Measurements from ENCODE around the gene HES4. TPM values are rescaled to one million over a fixed set of nuclear protein-coding genes. Genes with fewer than 3 reads are reported as not detected.

Gene HES4
- total RNA-seq, 1 donor from 2014 or later: 149 TPM

DNA sequence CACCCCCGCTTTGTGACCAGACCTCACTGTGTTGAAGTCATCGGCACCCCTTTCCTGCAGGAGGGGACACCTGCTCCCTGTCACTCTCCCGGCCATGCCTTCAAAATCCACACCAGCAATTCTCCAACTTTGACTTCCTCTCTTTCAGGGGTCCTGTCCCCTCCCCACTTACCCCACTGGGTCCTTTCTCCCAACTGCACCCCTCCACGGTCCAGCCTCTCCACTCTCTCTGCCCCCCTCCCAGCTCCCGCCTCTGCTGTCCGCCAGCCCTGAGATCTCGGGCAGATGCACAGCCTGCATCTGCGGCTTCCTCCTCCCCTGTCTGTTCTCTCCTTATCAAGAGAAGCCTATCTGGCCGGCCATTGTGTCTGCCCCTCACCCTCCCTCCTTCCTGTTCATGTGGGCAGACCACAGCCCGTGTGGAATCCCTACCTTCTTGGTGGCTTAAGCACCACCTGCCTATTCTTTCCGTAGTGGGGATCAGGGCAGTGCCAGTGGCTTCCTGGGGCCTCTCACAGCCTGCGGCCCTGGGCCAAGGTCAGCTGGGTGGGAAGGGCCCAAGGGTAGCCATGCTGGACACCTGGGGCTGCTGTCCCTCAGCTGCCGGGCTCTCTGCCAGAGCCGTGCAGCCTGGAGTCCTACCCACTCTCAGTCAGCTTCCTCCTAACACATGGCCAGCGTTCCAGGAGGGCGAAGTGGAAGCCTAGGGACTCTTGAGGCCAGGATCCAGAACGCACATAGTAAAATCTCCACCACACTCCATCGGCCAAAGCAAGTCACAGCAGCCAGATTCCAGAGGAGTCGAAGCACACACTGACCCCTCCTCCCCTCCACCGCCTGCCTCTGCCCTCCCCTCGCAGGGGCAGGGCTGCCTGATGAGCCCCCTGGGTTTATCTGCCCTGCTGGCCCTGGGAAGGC, 5.1 kb upstream of the HES4 start:
- Mint-ChIP-seq H3K27ac (ENCODE audit: unreplicated experiment) (peak overlapping the region; percentile 88), H3K4me1 (ENCODE audit: low read depth, unreplicated experiment) (peaks cover 18% of the 10 kb centered on the region), H3K27me3 (ENCODE audit: low read depth, unreplicated experiment) (no peaks in the 10 kb centered on the region), H3K9me3 (ENCODE audit: unreplicated experiment) (no peaks in the 10 kb centered on the region), H3K36me3 (ENCODE audit: low read depth, unreplicated experiment) (peaks cover 9% of the 10 kb centered on the region), H3K4me3 (ENCODE audit: unreplicated experiment) (peak overlapping the region; percentile 69)
- H3K36me3 ChIP-seq (ENCODE audit: insufficient read depth, low read length): no peaks in the 10 kb centered on the region
- H3K79me2 ChIP-seq (ENCODE audit: insufficient read depth, low read length): no peaks in the 10 kb centered on the region
- H3K4me1 ChIP-seq (ENCODE audit: insufficient read depth, low read length): peaks cover 20% of the 10 kb centered on the region
- H4K20me1 ChIP-seq (ENCODE audit: insufficient read depth, low read length): peaks cover 22% of the 10 kb centered on the region
- peak overlapping the region; percentile 27 for H2AFZ ChIP-seq (ENCODE audit: low read depth, low read length)
- no peaks in the 10 kb centered on the region for H3K9me3 ChIP-seq (ENCODE audit: insufficient read depth, low read depth, low read length)
- no peak for FAIRE-seq
- H3K4me2 ChIP-seq (ENCODE audit: low read length): peak overlapping the region; percentile 49
- no peaks in the 10 kb centered on the region for H3K27me3 ChIP-seq (ENCODE audit: insufficient read depth, low read length)
- H3K9ac ChIP-seq (ENCODE audit: low read length): peak overlapping the region; percentile 20
- no peak overlapping the region for H3K4me3 ChIP-seq (ENCODE audit: insufficient read depth, low read depth, low read length)
- TF ChIP-seq CTCF (IDR thresholded peaks at IDR 0.05; ENCODE audit: insufficient read depth, low read depth, low read length): no peak
- peak; percentile 34 for TF ChIP-seq EZH2 (IDR thresholded peaks at IDR 0.05; ENCODE audit: insufficient read depth, low read length)
- H3K27ac ChIP-seq (ENCODE audit: low read depth, low read length): no peak overlapping the region
- DNase-seq (ENCODE audit: low read depth): no peak

- peak overlapping the region; percentile 20 for H3K9ac ChIP-seq (ENCODE audit: low read length)
Observed at GRCh38 chr1:1004420-1004779, 4.5 kb upstream of the HES4 start.

More at GRCh38 chr1:1004420-1004779, 4.5 kb upstream of the HES4 start:
- H3K9me3 ChIP-seq (ENCODE audit: insufficient read depth, low read depth, low read length): no peaks in the 10 kb centered on the region
- peaks cover 22% of the 10 kb centered on the region for H4K20me1 ChIP-seq (ENCODE audit: insufficient read depth, low read length)
- DNase-seq (ENCODE audit: low read depth) (no peak), FAIRE-seq (no peak)
- Mint-ChIP-seq H3K4me3 (ENCODE audit: unreplicated experiment) (peak overlapping the region; percentile 69), H3K27me3 (ENCODE audit: low read depth, unreplicated experiment) (no peaks in the 10 kb centered on the region), H3K4me1 (ENCODE audit: low read depth, unreplicated experiment) (peaks cover 18% of the 10 kb centered on the region), H3K27ac (ENCODE audit: unreplicated experiment) (peak overlapping the region; percentile 47), H3K9me3 (ENCODE audit: unreplicated experiment) (no peaks in the 10 kb centered on the region), H3K36me3 (ENCODE audit: low read depth, unreplicated experiment) (peaks cover 9% of the 10 kb centered on the region)
- H3K27me3 ChIP-seq (ENCODE audit: insufficient read depth, low read length): no peaks in the 10 kb centered on the region
- no peak overlapping the region for H3K4me3 ChIP-seq (ENCODE audit: insufficient read depth, low read depth, low read length)
- H3K4me1 ChIP-seq (ENCODE audit: insufficient read depth, low read length): peaks cover 22% of the 10 kb centered on the region
- no peak overlapping the region for H3K27ac ChIP-seq (ENCODE audit: low read depth, low read length)
- no peak for TF ChIP-seq CTCF (IDR thresholded peaks at IDR 0.05; ENCODE audit: insufficient read depth, low read depth, low read length)
- no peaks in the 10 kb centered on the region for H3K79me2 ChIP-seq (ENCODE audit: insufficient read depth, low read length)
- H3K4me2 ChIP-seq (ENCODE audit: low read length): no peak overlapping the region
- no peaks in the 10 kb centered on the region for H3K36me3 ChIP-seq (ENCODE audit: insufficient read depth, low read length)
- no peak overlapping the region for H2AFZ ChIP-seq (ENCODE audit: low read depth, low read length)
